ENCODE results near the gene HYPK. TPM values are rescaled to one million over a fixed set of nuclear protein-coding genes. Genes with fewer than 3 reads are reported as not detected.

Gene HYPK
- total RNA-seq, result 20.2 TPM

GRCh38 chr15:43800286-43801141 is at the start of gene HYPK:
Gene HYPK (plus strand): TSS chr15:43800599. CDS start chr15:43800623, 24 bp downstream.
- Histone ChIP-seq H3K27ac (peak within 1 kb of the TSS; percentile 91 to 96), H3K27me3 (no peaks in the 10 kb centered on the region), H3K36me3 (peaks cover 29 to 67% of the 10 kb centered on the region in 2 donors), H3K4me1 (peaks cover 8 to 22% of the 10 kb centered on the region in 2 donors), H3K4me3 (peak within 1 kb of the TSS; percentile 85 to 96), H3K9me3 (no peaks in the 10 kb centered on the region)
- intact Hi-C loops (cut with DNase I), result loop anchor here (1.0 to 2.0 kb wide), 2 partner anchors 8 to 24 kb away; partner anchors contain the start of genes MFAP1 and SERF2
- no peak for TF ChIP-seq CTCF (IDR thresholded peaks at IDR 0.05)
- peak; percentile 75 to 97 for DNase-seq (ENCODE audit: low spot score in 2 of 2)

- Histone ChIP-seq H3K4me1 (peaks cover 3 to 14% of the 10 kb centered on the region in 2 donors), H3K36me3 (peaks cover 23 to 40% of the 10 kb centered on the region in 2 donors), H3K4me3 (no peak overlapping the region), H3K9me3 (no peaks in the 10 kb centered on the region), H3K27me3 (no peaks in the 10 kb centered on the region), H3K27ac (no peak overlapping the region)
- intact Hi-C loops (cut with DNase I), result no loop called here
- DNase-seq (ENCODE audit: low spot score in 2 of 2), result no peak
- no peak for TF ChIP-seq CTCF (IDR thresholded peaks at IDR 0.05)
Measured at GRCh38 chr15:43751885-43752284, 48.5 kb upstream of the HYPK start.

- intact Hi-C loops (cut with DNase I), result no loop called here
- Histone ChIP-seq H3K9me3 (no peaks in the 10 kb centered on the region), H3K27me3 (no peaks in the 10 kb centered on the region), H3K4me3 (no peak overlapping the region), H3K27ac (no peak overlapping the region), H3K36me3 (peaks cover 92 to 96% of the 10 kb centered on the region in 2 donors), H3K4me1 (no peaks in the 10 kb centered on the region)
- no peak for TF ChIP-seq CTCF (IDR thresholded peaks at IDR 0.05)
- DNase-seq (ENCODE audit: low spot score in 2 of 2), result no peak
Measured at GRCh38 chr15:43762824-43763223, 37.6 kb upstream of the HYPK start.

- no peak for TF ChIP-seq CTCF (IDR thresholded peaks at IDR 0.05)
- Histone ChIP-seq H3K27me3 (no peaks in the 10 kb centered on the region), H3K4me3 (no peak overlapping the region), H3K27ac (peak overlapping the region in 1 of 2 donors; percentile 11), H3K4me1 (no peaks in the 10 kb centered on the region), H3K9me3 (no peaks in the 10 kb centered on the region), H3K36me3 (peaks cover 90 to 96% of the 10 kb centered on the region in 2 donors)
- no peak for DNase-seq (ENCODE audit: low spot score in 2 of 2)
- intact Hi-C loops (cut with DNase I), result no loop called here
Measured at GRCh38 chr15:43763819-43764446, 36.5 kb upstream of the HYPK start.

- TF ChIP-seq CTCF (IDR thresholded peaks at IDR 0.05), result peak; percentile 43 to 85 (median 76)
- H3K27me3 ChIP-seq, result no peaks in the 10 kb centered on the region
- H3K27ac ChIP-seq, result peak overlapping the region in 1 of 2 donors; percentile 39
- H3K4me3 ChIP-seq, result no peak overlapping the region
- H3K9me3 ChIP-seq, result no peaks in the 10 kb centered on the region
- DNase-seq (ENCODE audit: low spot score in 2 of 2), result peak in 1 of 2 donors; percentile 75
- intact Hi-C loops (cut with DNase I), result loop anchor here (10.0 kb wide), 2 partner anchors 55 to 255 kb away; partner anchors contain the start of genes MAP1A, MFAP1 and WDR76
- H3K4me1 ChIP-seq, result no peaks in the 10 kb centered on the region
- peaks cover 68 to 94% of the 10 kb centered on the region in 2 donors for H3K36me3 ChIP-seq
Measured at GRCh38 chr15:43769584-43770228, 30.7 kb upstream of the HYPK start.

All from ascending aorta (tissue), 2 donors.